Stimulated activated CD8-positive, alpha-beta memory T cell treated with anti-CD3 and anti-CD28 coated beads, Interleukin-4, amount 100 ng/mL, for 24 hours (primary cell): ENCODE measurements around the gene KCNQ5.

Experiments
- DNase-seq: peaks from one replicate; pipeline ENCODE4 v3.0.0-alpha.2; 2020; ENCODE audit warnings: low read depth

KCNQ5 gene

DNA sequence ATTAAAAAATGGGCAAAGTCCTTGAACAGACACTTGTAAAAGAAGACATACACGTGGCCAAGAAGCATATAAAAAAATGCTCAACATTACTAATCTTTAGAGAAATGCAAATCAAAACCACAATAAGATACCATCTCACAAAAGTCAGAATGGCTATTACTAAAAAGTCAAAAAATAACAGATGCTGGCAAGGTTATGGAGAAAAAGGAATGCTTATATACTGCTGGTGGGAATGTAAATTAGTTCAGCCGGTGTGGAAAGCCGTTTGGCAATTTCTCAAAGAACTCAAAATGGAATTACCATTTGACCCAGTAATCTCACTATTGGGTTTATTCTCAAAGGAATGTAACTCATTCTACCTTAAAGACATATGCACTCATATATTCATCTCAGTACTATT lies 436.9 kb downstream of the KCNQ5 start:
- no peak for DNase-seq

DNA sequence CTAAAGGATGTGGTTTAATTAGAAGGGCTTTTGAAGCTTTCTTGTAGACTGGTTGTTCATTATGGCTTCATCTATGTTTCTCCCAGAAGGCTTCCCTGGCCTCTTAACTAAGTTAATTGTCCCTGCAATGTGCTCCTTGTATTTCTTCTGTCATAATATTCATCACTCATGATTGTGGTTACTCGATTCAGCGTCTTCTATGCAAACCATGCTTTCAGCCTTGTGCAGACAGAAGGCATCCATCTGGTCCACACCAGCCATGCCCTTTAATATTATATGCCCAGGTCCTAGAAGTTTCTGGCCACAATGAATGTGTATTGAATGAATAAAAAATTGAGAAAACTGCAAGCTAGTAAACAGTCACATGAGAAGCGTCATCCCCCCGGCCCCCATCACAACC lies 440.3 kb downstream of the KCNQ5 start:
- DNase-seq: no peak

DNA sequence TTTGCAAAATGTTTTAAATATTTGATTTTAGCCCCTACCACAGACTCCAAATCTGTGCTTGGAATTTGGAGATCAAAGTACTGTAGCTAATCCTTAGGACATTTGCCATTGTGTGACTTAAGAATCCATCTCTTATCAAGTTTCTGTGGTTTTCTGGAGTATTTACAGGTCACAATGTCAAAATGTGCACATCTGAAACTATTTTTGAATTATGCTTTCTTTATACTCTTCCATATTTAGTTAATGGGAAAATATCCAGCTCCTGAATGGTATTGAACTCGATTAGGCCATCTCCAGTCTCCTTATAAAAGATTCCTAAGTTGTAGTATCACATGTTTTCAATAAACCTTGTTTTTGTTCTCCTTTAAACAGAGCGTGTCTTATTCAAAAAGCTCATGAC lies 441.0 kb downstream of the KCNQ5 start:
- no peak for DNase-seq

DNA sequence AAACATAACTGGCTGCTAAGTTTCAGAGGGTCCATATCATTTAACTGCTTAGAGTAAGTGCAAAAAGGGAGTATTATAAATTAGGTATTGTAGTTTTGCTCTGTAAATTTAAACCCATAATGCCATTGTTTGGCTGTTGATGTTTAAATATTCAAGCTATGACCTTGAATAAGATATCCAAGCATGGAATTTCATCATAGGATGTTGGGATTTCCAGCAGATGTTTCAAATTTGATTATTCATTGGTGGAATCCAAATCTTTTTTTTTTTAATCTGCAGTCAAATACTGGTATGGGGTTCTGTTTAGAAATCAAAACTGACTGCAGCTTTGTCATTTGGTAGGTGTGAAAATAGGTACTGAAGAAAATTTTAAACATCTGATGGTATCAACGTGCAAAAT lies 442.4 kb downstream of the KCNQ5 start:
- DNase-seq: no peak

DNA sequence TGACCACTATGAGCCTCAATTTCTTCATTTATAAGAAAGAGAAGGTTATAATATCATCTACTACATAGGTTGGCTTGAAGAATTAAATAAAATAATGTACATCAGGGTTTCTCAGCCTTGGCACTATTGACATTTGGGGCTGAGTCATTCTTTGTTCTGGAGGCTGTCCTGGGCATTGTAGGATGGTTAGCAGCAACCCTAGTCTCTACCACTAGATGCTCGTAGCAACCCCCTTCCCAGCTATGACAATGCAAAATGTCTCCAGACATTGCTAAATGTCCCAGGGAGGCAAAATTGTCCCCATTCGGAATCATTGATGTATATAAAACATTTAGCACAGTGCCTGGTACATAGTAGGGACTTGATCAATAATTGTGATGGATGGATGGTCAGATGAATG lies 451.4 kb downstream of the KCNQ5 start:
- DNase-seq: no peak

DNA sequence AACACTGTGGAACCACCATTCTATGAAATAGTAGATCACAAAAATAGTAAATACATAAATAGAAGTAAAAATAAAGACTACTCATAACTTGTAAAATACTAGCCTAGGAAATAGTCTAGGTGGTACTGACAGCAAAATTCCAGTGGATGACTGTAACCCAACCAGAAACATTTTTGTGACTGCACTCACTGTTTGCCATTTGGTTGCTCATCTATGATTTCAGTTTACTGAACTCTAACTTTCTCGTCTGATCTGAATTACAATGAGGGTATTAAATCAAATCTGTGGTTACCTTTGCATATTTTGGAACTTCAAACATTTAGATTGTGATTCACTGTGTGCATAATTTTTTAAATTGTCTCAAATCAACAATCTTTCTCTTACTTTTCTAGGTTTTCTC lies 452.3 kb downstream of the KCNQ5 start:
- no peak for DNase-seq

DNA sequence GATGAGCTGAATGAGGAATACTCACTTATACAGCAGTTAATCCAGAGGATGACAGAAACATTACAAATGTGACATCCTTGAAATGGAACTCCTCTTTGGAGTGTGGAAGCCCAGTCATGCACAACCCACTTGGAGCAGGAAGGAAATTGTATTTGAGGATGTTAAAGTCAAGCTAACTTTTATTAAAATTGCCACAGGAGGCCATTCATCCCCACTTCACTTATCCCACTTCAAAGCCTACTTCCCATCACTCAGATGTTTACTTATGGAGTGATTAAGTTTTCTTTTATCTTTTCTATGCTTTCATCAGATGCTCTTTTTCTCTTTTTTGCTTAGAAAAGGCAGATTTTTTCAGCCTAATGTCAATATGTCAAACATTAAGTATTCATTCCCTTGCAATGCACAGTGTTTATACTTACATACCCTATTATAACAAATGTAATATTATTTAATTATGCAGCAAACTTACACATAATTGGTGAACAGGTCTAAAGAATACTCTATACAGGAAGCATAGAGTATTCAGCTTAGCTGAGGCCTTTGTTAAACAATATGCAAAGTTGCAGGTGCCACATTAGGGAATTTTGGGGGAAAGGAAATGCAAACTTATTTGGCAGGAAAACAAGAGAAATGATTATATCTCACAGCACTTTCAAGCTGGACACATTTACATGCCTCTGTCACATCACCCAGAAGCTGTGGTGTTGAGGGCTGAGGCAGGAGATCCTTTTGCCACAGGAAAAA lies 454.5 kb downstream of the KCNQ5 start:
- DNase-seq: no peak

DNA sequence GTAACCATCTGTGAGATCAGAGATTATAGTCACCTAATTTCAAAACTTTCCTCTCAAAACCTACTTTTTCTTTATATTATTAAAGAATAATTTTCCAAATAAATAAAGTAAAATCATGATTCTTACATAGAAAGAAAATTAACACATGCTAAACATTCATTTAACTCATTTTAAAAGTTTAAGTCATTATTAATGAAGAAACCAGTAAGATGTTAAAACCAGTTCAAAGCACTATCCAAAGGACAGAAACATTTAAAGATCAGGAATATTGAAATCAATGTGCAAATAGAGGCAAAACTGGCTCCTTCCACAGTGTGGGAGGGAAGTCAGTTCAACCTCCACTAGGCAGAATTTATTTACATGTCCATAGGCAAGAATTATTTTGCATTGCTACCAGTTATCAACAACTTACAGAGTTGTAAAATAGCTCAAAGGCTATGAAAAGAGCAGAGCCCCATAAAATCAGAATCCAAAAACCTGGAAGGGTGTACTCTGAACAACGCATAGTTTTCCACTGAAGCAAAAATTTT lies 456.5 kb downstream of the KCNQ5 start:
- no peak for DNase-seq

DNA sequence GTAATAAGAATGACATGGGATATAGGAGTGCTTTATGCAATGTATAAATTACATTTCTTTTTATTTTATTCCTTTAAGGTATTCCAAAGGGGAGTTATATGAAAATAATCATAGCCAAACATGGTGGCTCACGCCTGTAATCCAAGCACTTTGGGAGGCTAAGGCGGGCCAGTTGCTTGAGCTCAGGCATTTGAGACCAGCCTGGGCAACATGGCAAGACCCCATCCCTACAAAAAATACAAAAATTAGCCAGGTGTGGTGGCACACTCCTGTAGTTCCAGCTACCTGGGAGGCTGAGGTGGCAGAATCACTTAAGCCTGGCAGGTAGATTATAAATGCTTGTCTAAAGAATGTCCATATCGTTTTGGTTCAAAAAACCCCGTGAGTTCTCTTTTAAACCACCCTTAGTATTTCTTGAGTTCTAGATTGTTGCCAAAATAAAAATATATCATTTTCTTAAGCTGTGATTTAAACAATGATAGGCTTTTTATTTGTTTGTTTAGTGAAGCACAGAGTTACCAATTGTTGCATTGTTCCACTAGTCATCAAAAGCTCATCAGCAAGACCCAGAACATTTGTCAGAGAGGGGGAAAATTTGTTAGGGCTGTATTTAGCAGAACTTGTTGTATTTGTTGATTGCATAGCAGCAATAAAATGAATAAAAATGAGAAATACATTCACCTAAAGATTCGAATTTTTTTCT lies 457.2 kb downstream of the KCNQ5 start:
- no peak for DNase-seq

DNA sequence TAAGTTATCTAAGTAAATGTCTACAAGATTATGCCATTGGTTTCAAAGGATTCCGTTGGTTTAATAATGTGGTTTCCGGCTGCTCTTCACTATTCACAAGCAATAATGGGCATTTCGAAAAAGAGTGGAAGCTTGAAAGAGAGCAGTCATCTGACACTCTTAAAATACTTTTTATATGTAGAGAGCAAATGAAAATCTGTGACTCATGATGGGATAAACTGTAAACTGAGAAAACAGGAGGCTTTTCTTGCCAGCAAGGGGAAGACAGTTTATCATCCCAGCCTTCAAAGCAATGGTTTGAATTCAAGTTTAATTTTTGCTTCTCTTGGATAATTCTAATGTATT lies 457.7 kb downstream of the KCNQ5 start:
- no peak for DNase-seq

DNA sequence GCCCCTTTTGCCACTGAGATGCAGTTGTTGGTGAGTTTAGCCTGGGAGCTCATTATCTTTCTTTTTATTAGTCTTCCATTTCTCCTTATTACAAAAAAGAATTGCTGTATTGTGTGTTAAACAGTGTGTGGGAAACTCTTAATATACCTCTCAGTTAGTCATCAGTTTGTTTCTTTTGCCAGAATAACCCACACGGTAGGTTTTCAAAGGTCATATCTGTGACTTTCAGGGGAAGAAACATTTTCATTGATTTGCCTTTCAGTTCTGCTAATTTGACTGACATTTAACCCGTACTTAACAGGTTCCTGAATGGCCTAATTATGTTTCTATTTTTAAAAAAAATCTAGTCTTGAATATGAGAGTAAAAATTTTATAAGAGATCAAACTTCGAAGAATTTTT lies 458.1 kb downstream of the KCNQ5 start:
- DNase-seq: no peak

DNA sequence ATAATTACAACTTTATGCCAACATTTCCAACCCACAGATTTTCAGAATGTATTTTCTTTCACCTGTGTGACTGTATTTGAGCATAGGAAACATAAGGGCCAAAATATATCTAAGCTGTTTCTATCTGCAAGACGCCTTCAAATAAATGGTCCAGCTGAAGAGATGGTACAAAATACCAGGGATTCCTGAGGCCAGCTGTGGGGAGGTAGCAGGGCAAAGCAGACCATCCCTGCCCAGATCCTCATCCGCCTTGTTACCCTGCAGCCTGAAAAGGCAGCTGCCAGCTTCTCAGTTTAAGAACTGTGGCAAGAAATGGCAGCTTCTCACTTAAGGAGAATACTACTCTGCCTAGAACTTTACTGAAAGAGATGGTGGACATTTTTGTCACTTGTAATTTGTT lies 460.1 kb downstream of the KCNQ5 start:
- DNase-seq: no peak

DNA sequence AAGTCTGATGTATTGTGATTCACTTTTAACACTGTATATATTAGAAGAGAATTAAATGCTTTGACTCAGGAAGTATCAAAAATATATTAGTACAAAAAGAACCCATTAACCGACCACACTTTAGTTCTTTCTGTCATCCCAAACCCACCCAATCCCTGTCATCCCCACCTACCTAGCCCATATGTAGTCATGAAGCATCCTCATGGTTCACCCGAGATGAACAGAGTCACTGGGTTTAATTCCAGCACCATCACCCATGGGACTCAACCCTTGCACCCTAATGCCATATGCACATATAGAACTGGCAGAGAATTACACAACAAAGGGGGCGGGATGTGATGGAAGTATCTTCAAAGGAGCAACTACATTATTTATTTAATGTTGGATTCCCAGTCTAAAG lies 462.0 kb downstream of the KCNQ5 start:
- DNase-seq: no peak

DNA sequence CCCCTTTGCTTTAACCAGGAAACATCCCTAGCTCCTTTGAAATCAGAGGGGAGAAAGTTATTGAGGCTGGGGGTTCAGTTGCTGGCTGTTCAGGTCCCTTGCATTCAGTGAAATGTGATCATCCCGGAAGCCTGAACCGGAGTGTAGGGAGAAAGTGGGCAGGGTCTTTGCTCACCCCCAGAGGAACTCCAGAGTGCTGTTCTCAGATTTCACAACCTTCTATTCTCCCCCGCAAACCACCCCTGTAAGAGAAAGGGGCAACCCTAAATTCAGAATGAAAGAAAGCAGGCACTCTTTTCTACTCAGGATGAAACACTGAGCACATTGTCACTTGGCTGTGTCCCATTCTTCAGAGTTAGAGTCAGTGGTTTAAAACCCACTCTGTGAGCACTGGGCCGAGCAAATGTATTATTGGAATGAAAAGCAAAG lies 463.6 kb downstream of the KCNQ5 start:
- no peak for DNase-seq

DNA sequence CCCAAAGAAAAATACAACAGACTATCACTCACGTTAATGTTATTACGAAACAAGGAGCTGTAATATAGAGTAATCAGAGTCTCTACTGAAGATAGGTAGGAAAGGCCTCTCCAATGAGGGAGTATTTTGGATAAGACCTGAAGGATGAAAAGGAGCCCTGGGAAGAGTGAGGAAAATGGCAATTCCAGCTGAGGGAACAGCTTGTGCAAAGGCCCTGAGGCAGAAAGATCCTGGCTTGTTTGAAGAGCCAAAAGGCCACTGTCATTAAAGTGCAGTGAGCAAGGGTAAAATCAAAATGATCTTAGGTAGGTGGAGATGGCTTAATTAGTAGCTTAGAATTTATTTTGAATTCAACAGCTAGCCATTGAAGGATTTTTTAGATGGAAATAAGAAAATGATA lies 464.9 kb downstream of the KCNQ5 start:
- DNase-seq: no peak

DNA sequence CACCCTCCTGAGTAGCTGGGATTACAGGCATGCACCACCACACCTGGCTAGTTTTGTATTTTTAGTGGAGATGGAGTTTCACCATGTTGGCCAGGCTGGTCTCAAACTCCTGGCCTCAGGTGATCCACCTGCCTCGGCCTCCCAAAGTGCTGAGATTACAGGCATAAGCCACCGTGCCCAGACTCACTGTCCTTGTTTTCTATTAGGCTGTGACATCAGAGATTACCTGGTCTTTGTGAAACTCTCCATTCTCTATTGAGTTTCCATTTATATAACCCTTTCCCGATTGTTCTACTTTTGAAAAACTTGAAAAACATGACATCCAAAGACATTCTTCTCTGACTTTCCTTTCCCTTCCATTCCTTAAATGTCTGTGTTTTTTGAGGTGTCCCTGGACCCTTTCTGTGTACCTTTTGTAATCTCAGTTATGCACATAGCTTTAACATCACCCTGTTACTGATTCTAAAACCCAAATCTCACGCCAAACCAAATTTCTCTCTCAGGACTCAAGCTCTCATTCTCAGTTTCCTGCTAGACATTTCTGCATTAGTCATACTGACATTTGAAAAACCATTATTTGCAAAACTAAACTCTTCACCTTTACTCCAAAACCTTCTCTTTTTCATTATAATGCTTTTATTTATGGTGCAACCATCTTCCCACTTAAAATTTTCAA lies 466.4 kb downstream of the KCNQ5 start:
- no peak for DNase-seq

DNA sequence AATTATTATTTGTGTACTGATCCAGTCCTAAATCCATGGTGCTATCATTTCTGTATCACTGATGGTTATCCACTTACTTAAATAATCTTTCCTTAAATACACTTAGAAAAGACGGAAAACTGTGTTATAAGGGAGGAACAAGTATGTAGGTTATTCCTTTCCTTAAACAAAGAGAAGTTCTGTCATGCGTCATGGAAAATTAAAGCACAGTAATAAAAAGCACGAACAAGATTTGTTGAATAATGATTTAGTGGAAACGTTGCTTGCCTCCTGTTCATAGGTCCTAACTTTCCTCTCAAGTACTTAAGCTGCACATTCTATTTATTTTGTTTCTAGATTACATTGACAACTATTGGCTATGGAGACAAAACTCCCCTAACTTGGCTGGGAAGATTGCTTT lies 483.1 kb downstream of the KCNQ5 start:
- DNase-seq: no peak

DNA sequence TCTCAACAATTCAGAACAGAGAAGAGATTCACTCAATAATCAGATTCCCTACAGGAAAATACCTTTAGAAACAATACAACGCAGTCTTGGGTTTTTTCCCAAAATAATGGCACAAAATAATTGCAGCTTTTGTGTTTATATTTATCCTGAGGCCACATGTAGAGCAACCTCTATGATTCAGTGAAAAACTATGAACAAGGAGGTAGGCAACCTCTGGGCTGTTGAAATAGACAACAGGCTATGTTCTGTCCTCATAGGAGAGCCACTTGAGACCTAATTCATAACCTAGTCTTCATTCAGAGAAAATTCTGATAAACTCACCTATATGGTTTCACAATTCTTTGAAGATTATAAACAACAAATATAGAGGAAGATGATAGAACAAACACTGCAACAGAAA lies 485.2 kb downstream of the KCNQ5 start:
- no peak for DNase-seq

DNA sequence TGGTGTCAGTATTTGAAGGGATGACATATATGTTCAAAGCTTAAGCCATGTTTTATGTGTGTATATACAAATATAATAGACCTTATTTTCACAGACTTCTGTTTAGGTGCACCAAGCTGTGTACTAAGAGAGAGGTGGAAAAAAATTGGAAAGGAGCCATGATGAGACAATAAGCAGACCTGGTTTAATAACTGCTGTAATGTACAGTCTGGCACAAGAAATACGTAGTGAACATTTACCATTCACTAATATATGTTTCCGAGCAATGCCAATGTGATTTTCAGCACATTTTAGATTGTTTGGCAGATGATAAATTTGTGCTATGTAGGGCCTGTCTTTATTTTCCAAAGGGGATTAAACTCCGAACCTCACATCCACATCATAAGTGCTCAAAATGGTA lies 487.1 kb downstream of the KCNQ5 start:
- DNase-seq: no peak

DNA sequence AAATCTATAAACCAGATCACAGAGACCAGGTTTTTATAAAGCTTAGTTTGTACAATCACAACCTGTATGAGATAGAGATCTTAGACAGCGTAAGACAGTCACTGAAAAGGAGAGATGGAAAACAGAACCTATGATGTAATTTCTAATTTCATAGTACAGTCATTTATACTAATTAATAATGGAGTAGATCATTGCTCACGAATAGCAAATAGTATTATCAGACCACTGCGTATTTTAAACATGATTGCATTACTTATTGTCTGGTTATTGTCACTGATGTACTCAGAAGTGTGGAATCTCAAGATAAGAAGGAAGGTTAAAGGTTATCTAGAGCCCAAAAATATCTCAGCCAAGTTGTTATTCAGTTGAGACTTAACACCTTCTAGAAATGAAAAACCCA lies 487.8 kb downstream of the KCNQ5 start:
- DNase-seq: no peak

DNA sequence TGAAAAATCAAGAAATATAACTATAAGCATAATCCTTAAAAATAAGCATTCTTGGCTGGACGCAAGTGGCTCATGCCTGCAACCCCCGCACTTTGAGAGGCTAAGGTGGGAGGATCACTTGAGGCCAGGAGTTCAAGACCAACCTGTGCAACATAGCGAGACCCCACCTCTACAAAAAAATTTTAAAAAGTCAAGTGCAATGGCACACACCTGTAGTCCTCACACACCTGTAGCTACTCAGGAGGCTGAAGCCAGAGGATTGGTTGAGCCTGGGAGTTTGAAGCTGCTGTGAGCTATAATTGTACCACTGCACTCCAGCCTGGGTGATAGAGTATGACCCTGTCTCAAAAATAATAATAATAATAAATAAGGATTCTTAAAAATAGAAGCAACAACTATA lies 494.5 kb downstream of the KCNQ5 start:
- no peak for DNase-seq

DNA sequence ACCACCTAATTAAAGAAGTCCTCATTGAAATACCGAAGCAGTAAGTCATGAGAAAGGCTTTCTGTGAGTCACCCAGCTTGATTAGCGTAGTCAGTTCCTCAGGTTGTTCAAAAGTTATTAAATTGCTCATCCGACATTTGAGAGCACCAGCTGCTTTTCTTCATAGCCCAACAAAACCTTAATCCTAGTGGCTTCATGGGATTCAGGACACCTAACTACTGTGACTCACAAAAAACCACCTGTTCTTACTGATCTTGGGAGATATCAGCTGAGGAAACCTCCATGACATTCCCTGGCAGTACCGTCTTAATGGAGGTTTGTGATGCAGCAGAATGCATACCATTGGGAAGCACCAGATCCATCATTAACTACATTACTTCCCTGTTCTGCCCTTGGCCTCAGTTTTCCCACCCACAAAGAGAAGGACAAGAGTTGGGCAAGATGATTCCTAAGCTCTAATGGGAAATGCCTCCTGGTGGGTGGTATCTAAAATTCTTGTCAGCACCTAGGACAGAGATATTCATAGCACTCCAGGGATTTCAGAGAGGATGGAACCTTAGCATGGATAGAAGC lies 499.6 kb downstream of the KCNQ5 start:
- no peak for DNase-seq
